ENCODE measurements around the gene ZDHHC11B.
"Not testable (repeated sequence)": the region's sequence is repeated elsewhere in the genome, so short reads cannot be mapped to it uniquely, and the experiment has no call there.

DNA sequence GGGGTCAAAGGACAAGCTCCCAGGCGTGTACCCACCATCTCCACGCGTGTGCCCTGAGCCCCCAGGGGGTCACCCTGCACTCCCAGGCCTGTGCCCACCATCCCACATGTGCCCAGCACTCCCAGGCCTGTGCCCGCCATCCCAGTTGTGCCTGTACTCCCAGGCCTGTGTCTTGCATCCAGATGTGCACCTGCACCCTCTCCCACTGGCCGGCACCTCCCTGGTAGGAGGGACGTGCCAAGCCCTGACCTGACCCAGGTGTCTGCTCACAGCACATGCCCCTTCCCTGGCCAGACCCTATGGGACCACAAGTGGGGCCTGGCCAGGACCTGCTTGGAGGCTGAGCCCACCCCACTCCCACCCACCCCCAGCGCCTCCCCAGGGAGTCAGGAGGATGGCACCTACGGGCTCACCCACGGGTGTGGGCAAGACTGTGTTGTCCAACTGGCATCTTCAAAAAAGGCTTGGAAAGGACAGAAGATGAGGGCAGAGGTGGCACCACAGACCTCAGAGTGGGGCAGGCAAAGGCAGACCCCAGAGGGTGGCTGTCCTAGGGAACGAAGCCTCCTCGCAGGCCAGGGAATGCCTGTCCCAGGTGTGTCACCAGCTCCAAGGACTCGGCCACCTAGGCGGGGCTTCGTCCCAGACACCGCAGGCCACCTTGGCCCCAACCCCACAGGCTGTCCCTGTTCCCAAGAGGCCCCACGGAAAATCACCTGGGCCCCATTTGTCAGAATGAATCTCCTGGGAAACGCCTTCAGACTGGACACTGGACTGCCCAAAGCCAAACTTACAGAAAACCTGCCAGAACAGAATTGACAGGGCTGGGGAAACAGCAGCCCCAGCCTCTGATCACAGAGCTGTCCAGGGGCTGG is 103.0 kb downstream of the ZDHHC11B start:
- not testable (repeated sequence) for TF ChIP-seq CTCF, POLR2A (IDR thresholded peaks at IDR 0.05)

All from ovary (tissue), 3 donors.